GM21381 (cell line): ENCODE results near the gene CCDC183.
"Not testable (repeated sequence)": the region's sequence is repeated elsewhere in the genome, so short reads cannot be mapped to it uniquely, and the experiment has no call there.

Experiments
- ATAC-seq: cut with Tn5 transposase; IDR thresholded peaks from one replicate; pipeline ENCODE4 v1.9.1; 2021; ENCODE audit warnings: mild to moderate bottlenecking, moderate library complexity; ENCODE audit not compliant: unreplicated experiment

The CCDC183 gene

GRCh38 chr9:136760424-136760823, 35.7 kb upstream of the CCDC183 start:
- ATAC-seq: no peak

- not testable (repeated sequence) for ATAC-seq
Measured at GRCh38 chr9:136760834-136761544, 35.1 kb upstream of the CCDC183 start.

DNA sequence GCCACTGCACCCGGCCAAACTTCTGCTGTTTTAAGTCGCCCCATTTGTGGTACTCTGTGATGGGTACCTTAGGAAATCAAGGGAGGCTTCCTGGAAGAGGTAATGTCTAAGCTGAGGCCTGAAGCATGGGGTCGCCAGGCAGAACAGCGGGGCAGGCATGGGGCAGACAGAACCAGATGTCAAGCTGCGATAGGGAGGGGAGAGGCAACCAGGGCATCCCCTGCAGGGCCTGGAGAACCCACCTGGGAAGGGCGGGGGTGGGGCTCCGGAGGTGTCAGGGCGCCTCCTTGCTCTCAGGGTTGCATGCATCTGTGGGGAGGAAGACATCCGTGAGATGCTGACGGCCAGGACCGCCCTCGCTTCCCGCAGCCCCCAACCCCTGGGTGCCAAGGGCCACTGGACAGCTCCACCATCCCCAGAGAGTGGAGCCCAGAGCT, 34.6 kb upstream of the CCDC183 start:
- no peak for ATAC-seq

DNA sequence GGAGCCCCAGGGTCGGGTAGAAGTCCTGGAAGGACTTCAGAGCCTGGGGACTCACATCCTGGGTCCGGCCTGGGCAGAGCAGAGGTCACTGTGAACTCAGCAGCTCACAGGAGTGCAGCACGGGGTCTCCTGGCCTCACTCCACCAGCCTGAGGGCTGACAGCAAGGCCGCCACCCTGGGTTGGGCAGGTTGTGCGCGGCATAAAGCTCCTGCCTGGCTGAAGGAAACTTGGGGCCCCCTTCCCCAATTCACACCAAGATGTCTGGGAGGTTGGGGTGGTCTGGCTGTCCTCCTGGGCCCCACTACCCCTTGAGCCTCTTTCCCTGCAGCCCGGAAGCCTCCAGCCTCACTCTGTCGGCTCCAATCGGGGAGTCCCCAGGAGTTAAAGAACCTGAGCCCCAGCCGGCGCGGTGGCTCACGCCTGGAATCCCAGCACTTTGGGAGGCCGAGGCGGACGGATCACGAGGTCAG, 33.9 kb upstream of the CCDC183 start:
- ATAC-seq: no peak

- ATAC-seq: no peak
Measured at GRCh38 chr9:136762915-136763648, 33.1 kb upstream of the CCDC183 start.

- ATAC-seq: no peak
Measured at GRCh38 chr9:136763649-136764035, 32.5 kb upstream of the CCDC183 start.

DNA sequence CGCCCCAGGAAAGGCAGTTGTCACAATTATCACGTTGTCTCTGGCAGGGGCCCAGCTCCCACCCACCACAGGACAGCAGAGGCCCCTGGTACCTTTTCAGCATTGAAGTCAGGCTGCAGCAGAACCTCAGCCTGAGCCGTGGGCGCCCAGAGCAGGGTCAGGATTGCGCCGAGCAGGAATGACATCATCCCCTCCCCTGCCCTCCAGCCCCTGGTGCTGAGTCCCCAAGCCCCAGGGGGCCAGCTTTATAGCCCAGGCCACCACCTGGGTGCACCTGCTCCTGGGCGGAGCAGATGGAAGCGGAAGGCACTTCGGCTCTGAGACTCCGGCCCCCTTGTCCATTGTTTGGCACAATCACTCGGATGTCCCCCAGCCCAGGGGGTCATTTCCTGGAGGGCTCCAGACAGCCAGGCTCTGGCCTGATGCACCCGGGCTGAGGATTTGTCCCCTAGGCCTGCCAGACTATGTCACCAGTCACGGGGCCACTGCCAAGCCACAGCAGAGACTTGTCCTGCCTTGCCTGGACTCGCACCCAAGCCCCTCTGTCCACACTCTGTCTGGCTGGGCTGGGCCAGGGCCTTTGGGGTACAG, 31.7 kb upstream of the CCDC183 start, which contains the start of gene LCN15:
LCN15 (minus strand) TSS at position 218 of the 591 bp plus-strand sequence; CDS start at position 188, 30 bp downstream.
- no peak for ATAC-seq

- ATAC-seq: no peak
Measured at GRCh38 chr9:136765041-136765440, 31.1 kb upstream of the CCDC183 start.

GRCh38 chr9:136765745-136766409, 30.3 kb upstream of the CCDC183 start:
- ATAC-seq: not testable (repeated sequence)

DNA sequence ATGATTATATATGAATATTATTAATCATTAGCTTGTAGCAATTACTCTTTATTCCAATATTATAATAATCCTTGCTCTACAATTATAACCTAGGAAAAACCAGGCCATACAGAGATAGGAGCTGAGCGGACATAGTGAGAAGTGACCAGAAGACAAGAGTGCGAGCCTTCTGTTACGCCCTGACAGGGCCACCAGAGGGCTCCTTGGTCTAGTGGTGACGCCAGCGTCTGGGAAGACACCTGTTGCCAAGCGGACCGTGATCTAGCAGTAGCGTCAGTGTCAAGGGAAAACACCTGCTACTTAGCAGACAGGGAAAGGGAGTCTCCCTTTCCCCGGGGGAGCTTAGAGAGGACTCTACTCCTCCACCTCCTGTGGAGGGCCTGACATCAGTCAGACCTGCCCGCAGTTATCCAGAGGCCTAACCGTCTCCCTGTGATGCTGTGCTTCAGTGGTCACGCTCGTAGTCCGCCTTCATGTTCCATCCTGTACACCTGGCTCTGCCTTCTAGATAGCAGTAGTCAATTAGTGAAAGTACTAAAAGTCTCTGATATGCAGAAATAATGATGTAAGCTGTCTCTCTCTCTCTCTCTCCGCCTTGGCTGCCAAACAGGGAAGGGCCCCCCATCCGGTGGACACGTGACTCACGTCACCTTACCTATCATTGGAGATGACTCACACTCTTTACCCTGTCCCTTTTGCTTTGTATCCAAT, 29.6 kb upstream of the CCDC183 start:
- ATAC-seq: not testable (repeated sequence)

- no peak for ATAC-seq
Measured at GRCh38 chr9:136769710-136770191, 26.4 kb upstream of the CCDC183 start.

DNA sequence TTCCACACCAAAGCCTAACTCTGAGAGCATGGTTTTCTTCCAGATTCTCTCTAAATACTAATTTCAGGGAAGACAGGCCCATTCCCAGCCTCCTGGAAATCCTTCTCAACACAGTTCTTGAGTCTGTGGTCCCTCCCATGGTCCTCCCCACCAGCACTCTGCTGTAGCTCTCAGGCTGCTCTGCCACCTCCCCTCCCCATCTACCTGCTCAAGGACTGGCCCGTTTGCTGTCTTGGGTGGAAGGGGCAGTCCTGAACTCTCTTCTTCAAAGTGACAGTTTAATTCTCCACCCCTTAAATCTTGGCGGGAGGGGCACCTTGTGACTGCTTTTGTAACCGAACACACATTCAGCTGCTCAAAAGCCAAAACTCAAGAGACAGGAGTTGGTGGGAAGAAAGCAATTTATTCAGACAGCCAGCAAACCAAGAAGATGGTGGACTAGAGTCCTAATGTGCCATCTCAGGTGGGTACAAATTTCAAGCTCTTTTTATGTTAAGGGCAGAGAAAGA, 24.2 kb upstream of the CCDC183 start:
- no peak for ATAC-seq

DNA sequence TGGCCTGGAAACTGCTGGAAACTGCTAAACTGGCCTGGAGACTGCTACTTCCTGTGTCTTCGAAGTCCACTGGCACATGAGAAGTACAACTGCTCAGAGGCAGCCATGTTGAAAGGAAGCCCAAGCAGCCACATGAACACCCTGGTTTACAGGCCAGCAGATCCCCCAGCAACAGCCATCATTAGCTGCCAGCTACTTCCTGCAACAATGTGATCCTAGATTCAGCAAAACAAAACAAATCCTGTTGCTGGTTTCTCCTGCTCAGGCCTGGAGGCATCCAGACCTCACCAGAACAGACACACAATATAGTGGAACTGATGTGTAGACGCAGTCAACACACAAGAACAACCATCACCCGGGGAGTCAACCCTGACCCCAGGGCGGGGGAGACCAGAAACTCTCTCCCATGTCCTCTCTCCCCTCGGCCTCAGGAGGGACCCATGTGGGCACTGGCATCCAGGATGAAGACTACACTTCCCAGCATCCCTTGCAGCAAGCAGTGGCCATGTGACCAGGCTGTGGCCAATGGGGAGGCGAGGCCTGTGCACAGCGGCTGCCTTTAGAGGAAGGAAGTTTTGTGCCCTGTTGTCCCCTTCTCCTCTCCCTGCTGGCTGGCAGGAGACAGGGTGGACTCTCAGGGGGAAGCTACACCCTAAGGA, 22.6 kb upstream of the CCDC183 start:
- no peak for ATAC-seq

DNA sequence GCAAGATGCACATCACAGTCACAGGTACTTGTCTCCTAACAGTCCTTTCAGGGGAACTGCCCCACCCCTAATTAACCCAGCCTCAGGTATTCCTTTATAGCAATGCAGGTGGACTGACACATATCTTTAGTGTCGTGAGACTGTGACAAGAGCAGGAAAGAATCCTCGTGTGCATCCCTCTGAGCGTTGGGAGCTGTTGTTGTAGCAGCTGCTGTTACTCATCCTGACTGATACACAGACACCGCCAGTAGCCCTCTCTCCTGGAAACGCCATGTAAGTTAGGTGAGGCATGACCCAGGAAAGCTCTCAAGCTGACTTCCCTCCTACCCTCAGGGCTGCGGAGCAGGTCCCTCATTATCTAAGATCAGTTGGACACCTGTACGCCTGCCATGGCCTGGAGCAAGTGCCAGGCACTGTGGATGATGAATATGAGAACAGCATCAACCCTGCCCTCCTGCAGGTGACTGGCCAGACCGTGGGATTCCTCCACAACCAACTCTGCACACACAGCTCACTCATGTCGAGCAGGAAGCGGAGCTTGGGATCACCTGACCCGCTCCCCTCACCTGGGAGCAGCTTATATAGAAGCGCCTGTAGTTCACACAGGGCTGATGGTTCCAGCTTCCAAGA, 21.6 kb upstream of the CCDC183 start:
- no peak for ATAC-seq

DNA sequence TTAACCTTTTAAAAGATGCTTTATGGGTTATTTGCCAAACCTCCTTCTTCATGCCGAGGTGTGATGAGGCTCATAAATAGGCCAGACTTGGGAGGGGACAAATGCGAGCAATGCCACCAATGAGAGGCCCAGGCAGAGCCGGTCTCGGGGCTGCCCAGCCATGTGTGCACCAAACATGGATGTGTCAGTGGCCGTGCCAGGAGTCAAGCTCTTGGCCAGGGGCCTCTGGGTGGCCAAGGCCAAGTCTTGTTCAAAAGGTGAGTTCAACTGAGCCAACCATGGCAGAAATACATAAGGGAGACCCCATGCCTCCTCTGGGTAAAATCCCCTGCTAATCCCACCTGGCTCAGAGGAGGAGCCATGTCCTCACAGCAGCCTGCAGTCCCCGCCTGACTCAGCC, 20.9 kb upstream of the CCDC183 start:
- no peak for ATAC-seq

- no peak for ATAC-seq
Measured at GRCh38 chr9:136776947-136777346, 19.2 kb upstream of the CCDC183 start.

GRCh38 chr9:136777359-136777758, 18.8 kb upstream of the CCDC183 start:
- ATAC-seq: no peak

DNA sequence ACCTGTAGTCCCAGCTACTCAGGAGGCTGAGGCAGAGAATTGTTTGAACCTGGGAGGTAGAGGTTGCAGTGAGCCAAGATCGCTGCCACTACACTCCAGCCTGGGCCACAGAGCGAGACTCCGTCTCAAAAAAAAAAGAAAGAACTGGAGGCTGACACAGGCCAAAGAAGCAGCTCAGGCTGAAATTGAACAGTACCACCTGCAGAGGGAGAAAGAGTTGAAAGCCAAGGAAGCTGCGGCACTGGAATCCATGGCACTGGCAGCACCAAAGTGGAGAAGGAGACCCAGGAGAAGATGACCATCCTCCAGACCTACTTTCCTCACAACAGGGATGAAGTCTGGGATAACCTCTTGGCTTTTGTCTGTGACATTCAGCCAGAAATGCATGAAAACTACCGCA, 16.3 kb upstream of the CCDC183 start:
- no peak for ATAC-seq

GRCh38 chr9:136782452-136782851, 13.7 kb upstream of the CCDC183 start:
- no peak for ATAC-seq
